Left cardiac atrium (tissue), 4 donors: ENCODE results near the gene MEIS1. TPM values are rescaled to one million over a fixed set of nuclear protein-coding genes. Genes with fewer than 3 reads are reported as not detected.
"Not testable (repeated sequence)": the region's sequence is repeated elsewhere in the genome, so short reads cannot be mapped to it uniquely, and the experiment has no call there.

ENCODE experiments used
- ATAC-seq, 2 donors: fragments of 200-7000 bp; cut with Tn5 transposase; one replicate each; pipeline ENCODE4 v1.9.1; 2020; ENCODE audit warnings: mild to moderate bottlenecking in 2 of 2, moderate library complexity in 2 of 2
- DNase-seq: peaks from one replicate; pipeline ENCODE4 v3.0.0-alpha.2; 2020
- intact Hi-C, 2 donors: fragments of 100-400 bp; cut with DNase I; formaldehyde crosslinking; loops; one replicate each; pipeline versions ENCODE4 v1.14.1 to v1.15.1; 2022 to 2023
- total RNA-seq, 2 donors: library from RNA; stranded (reverse); fragmentation: NEBNext Ultra II Directional; extraction: Animal tissue kit (Norgen Biotek cat#: 25700); gene quantifications; one replicate each; pipeline ENCODE4 v1.2.1, GENCODE V29; 2021
- donor health status: DM: no; HTN: yes; CAD: no.
- donor health status: DM: no; HTN: yes; CAD: no; lungs with severe emphysema.
- donor health status: DM: yes; HTN: yes; CAD: no.
- donor health status: Dilated cardiomyopathy.

Gene MEIS1
- total RNA-seq, 2 donors from 2014 or later, result 32.4 to 36.1 TPM

DNA sequence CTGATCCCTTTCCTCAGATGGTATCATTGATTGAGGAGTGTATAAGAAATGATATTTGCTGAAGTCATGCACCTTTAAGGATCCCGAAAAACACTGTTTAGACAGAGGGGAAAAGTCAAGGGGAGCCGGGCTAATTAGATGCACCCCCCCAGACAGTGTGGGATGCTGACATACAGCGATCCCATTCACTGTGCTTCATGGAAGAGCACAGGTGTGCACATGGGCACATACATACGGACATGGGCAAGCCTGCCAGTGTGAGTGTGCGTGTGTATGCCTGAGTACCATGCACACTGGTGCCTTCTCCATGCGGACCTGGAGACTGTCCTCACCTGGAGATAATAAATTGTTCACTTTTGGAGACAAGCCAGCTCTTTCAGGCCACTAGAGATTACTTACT, 22.6 kb downstream of the MEIS1 start:
- intact Hi-C loops, result no loop called here
- no peak for DNase-seq
- no peak for ATAC-seq

DNA sequence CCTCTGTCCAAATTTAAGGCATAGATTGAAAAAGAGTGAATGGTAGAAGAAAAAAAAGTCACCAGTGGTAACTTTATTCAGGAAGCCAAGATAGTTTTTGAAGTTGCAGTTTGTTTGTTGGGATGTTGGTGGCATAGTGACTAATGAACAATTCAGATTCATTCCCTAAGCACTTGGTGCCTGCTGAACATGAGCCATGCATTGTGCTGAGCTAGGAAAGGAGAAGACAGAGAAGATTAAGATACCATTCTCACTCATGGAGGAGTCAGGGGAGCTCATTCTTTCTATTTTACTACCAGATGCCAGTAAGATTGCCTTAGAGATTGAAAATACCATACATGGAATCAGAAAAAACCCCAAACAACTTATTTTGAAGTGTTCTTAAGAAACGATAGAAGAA, 25.1 kb downstream of the MEIS1 start:
- ATAC-seq (no peak), DNase-seq (no peak)
- intact Hi-C loops, result no loop called here

DNA sequence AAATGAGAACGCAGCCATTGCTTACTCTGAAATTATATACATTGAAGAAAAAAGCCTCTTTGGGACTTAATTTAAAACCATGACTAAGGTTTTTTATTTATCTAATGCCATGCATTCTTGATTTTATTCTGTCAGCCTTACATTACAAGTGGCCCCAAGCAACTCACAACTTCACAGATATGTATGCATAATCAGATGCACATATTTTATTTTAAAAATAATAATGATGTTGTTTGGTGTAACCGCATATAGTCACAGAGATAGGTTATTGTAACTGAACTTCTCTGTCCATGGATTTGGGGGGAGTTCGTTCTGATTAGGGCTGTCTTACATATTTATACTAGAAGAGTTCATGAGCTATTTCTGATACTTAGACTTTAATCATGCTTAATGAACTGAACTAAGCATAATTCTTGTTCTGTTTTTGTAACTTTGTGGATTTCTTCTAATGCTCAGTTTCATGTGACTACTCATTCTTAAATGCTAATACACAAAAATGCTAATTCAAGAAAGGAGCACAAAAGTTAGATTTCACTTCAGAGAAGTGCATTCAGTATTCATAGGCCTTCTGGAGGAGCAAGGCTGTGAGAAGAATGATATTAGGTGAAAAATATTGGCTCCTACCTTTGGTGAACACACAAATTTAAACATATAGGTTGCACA, 26.2 kb downstream of the MEIS1 start:
- intact Hi-C loops, result no loop called here
- DNase-seq, result no peak
- no peak for ATAC-seq

DNA sequence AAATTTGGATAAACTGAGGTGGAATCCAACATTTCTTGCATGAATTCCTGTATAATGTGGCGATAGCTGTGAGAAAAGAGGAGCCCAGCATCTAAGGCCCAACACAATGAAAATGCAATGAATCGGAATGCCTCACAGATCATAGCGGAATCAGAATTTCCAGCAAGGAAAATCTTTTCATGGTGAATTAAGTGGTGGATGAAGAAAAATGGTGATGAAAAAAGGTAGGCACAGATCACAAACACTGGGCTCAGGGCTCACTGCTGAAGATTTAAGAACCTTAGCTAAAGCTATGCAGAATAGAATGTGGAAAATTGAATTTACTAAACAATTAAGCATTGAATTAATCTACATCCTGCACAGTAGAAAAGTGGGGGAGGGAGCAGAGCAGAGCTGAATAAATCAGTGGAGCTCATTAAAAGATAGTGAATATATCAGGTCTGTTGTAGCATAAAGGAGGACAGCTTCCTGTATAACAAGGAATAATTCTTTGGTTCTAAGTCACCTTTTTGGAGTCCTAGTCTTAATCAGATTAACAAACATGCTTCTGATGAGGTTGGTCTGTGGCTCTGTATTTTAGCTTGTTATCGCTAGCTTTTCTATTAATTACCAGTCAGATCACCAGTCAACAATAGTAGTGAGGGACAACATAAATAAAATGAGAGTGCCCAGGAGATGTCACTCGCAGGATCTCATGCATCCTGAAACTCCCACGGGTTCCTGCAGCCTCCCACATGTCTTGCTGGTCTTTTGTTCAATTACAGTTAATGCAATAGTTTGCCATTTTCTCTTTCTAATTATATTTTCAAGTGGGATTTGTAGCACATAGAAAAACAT, 27.0 kb downstream of the MEIS1 start:
- ATAC-seq (no peak), DNase-seq (no peak)
- intact Hi-C loops, result no loop called here

DNA sequence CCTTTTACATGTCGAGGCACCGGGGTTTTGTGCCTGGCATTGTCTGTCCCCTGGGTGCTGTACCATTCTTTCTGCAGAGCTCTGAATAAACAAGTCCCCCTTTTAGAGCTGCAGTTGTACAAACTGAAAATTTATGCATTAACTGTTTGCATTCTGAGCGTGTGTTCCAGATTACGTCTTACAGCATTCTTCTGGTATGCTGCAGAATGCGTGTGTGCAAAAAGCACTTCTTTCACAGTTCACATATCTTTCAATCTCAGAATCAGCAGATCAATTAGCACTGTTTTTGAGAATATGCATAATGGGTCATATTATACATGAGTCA, 27.5 kb downstream of the MEIS1 start:
- ATAC-seq (no peak), DNase-seq (no peak)
- intact Hi-C loops, result no loop called here

DNA sequence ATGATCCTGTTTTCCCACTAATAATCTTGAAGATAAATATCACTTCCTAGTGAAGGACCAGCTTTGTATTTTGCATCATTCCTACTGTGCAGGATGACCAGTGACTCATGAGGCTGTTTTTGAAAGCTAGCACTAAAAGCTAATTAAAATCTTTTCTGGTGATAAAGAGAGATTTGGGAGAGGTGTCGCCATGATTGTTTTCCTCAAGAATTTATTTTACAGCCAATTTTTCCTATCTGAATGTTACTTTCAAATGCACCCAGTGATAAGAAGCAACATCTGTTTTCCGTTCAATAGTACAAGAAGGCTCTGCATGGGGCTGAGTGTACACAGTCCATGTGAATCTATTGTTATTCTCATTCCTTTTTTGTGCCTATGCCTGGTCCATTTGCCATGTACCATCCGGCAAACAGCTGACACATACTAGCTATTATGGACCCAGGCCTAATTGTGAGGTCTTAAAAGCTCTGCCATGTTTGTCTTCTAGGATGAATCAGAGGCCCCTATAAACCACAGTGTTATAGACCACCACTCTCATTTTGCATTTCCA, 28.4 kb downstream of the MEIS1 start:
- ATAC-seq, result peak in 1 of 2 donors; percentile 36
- DNase-seq, result no peak
- intact Hi-C loops, result no loop called here

DNA sequence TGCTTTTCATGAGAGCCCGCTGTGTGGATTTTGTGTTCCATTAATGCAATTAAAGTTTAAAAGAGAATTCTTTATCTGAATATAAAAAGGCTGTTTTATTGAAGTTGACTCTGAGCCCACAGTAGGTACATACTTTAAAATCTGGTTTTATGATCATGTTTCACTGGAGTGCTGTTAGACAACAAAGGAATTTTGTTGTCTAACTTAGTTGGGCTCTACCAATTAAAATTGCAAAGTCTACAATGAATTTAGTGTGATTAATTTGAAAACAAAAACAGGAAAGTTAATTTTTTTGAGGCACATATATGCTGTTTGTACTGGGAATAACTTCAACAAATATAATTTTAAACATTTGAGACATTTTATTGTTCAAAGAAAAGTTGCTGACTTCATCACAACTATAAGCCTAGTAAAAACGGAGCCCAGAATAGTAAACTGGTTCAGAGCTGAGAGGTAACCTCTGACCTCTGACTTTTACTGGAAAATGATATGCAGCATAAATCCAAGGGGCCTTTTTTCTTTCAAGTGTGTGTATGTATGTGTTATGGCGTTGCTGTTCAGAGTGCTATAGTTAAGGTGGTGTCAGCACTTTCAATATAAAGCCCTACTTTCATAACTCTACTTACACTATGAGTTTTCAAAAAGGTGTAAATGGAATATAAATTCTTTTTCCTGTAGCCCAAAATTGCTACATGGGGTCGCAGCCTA, 30.2 kb downstream of the MEIS1 start:
- ATAC-seq (no peak), DNase-seq (no peak)
- intact Hi-C loops, result no loop called here

DNA sequence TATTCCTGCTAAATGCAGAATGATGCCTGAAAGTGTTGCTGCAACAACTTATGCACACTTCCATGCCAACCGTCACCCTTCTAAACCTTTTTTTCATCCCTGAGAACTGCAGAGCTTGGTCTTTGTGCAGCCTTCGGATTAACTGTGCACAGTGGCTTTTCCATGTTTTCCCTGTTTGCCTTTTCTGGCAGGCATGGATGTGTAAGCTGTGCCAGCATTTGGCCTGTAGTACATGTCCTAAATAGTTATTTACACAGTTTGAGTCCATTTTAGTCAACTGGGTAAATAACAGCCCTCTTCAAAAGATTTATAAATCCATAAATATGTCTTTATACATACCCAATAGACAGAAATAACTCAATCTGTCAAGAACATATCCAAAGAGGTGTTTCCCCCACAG, 31.5 kb downstream of the MEIS1 start:
- intact Hi-C loops, result no loop called here
- no peak for ATAC-seq
- no peak for DNase-seq

DNA sequence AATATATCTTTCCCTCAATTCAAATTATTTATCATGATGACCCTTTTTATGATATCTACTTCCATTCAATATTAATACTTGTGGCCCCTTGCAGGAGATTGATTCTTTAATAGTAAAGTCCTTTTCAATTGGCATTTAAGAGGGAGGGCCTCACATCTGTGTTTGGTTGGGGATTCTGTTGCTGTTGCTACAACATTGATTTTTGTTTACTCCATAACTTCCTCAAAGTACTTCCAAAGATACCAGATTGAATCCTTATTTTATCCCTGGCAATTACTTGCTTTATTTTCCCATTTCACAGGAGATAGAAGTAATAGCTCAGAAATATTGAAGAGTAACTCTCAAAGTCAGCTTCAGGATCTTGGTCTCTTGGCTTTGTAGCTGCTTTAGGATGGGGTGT, 32.8 kb downstream of the MEIS1 start:
- ATAC-seq (no peak), DNase-seq (no peak)
- intact Hi-C loops, result no loop called here

DNA sequence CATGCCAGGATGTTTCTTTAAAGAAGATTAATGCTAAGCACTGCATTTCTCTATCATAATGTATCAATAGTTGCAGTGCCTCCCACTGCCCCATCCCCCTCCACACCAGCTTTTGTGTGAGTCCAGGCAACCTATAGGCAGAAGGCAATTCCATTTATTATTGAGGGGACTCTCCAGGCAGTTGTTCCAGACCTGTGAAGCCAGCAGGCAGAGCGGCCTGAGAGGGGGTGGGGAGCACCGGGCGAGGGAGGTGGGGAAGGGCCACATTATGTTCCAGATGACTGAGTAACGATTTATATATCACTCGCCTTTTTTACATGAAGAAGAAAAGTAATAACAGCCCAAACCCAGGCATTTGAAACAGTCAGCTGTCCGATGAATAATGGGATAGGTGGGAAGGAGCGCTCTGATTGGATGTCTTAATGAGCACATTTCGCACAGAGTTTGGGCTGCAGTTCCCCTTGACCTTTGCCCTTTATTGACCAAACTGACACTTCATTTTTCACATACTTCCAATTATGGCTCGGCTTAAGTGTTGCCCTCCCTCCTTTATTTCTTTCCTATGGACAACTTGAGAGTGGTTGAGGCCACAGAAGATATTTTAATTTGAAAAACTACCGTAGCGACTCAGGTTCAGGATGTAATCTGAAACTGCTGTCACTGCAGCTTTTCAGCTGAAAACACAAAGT, 34.4 kb downstream of the MEIS1 start:
- no peak for DNase-seq
- intact Hi-C loops, result no loop called here
- ATAC-seq, result no peak

DNA sequence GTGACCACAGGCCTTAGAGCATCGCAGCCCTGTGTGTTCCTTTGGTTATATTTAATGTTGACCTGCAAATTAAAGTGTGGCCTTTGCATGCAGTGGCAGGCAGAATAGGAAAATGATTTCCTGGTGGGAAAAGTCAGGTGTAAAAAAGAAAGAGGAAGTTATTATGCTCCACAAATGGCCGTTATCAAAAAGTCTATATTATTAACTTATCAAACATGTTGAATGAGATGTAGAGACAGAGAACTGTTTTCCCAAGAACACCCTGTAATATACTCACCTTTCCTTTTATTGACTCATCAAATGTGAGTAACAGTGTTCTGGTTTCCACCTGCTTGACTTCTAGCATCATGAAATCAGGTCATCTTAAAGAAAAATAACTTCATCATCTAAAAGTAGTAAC, 35.3 kb downstream of the MEIS1 start:
- intact Hi-C loops, result no loop called here
- ATAC-seq, result no peak

DNA sequence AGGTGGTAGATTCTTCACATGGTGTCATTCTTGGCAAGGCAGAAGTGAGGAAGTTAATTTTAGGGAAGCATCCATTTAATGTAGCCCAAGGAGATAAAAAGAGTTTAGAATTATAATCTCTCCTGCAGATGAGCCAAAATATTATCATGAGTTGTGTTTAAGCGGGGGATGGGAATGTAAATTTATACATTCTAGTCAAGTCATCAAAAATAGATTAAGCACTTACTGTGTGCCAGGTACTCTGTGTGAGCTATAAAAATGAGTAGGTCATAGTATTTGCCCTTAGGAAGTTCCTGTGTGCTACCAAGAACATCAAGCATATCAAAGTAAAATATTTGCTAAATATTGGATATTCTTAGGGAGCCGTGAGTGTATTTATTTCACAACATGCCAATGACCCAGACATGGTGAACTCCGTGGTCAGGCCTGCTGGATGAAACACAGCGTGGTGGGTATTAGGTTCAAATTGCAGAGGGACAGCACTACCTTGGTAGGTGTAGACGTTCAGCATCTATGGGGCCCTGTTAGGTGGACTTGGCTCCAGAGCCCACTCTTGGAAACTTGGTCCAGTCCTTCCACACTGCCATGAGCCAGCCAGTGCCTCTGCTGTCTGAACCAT, 37.4 kb downstream of the MEIS1 start:
- intact Hi-C loops, result no loop called here
- no peak for DNase-seq
- ATAC-seq, result no peak

More for the DNA sequence above, 35.3 kb downstream of the MEIS1 start:
- no peak for DNase-seq

DNA sequence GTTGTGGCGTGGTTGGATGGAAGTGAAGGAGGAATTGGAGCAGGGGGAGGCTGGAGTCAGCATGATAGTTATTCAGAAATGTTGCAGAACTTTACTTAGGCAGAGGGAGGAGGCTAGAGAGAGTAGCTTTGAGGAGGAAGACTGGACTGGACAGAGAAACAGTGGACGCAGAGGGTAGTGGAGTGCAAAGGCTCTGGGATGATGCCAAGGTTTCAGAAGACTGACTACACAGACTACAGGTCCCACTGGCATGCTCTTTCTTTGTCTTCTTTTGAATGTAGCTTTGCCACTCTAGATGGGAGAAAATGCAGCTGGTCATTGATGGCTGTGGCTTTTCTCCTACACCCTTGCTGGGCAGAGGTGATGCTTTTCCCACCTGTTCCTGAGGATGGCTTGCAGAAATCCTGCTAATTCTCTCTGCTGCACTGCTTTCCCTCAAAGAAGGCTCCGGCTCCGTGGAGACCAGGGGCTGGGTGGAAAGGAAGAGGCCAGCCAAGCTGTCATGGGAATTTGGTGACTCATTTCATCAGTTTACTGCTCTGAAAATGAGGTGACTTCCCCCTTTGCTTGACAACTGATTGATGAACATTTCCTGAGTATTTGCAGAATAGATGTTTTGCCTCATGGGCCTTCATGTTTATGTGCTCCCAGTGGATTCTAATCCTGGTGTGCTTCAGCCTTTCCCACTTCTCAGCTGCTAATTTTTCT, 42.4 kb downstream of the MEIS1 start:
- DNase-seq (no peak), ATAC-seq (peak; percentile 42 to 57)
- intact Hi-C loops, result loop anchor here in 1 of 2 donors (2.0 kb wide), 1 partner anchor 36 kb away; no protein-coding TSS in a partner anchor

DNA sequence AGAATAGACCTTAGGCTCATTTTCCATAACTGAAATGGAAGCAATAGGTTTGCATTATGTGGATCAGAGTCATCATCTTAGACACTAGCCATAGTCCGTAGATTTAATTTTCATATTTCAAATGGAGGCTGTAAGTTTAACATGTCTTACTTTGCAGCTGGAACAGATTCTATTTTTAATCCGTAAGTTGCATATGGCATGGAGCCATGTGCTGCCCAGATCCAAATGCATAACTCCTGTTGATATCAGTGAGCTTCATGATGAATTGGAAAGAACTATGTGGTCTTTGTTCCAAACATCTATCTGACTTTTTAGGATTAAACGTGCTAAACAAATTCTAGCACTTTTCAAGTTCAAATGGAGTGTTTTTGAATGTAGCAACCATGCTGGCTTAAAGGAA, 43.4 kb downstream of the MEIS1 start:
- ATAC-seq, result no peak
- intact Hi-C loops, result no loop called here
- peak; percentile 36 for DNase-seq

DNA sequence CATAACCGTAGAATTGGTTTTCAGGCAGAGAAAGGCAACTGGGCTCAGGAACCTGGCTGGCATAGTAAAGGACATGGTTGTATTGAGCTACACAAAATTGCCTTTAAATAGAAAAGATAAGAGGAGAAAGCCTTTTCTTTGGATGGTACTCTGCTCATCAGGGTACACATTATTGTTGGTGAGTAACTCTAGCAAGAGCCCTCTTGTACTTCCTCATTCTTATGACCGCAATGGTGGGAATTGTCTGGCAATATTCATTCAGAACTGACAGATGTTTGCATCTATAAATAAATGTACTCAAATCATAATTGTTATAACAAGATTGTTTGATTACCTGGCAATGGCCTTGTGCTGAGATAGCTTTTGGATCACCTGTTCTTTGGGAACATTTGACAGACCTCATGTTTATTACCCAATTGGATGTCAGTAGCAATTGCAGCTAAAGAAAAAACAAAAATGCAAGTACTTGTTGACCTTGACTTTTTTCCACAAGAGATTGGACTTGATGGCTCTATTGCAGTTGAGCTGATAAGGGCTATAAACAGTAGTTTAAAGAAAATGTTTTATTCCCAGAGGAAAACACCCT, 43.9 kb downstream of the MEIS1 start:
- peak in 1 of 2 donors; percentile 24 for ATAC-seq
- intact Hi-C loops, result no loop called here

DNA sequence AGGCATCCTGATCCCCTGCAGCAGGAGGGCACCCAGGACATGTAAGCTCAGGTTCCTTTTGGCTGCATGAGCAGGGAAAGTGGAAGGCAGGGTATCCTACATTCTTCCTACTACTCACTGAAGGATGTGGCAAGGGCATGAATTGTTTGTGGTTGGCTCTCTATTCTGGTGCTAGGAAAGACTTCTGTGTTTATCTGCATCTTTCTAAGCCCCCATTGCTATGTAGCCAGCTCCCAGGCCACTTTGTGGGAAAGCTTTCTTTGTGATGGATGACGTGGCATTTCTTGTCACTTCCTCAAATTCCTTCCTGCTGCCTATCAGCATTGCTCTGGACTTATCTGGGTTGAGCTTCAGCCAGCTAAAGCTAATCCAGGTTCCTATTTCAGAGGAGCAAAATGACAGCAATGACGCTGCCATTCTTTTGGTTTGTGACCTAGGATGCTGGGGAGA, 46.2 kb downstream of the MEIS1 start:
- ATAC-seq, result peak; percentile 75 to 87
- DNase-seq, result peak; percentile 29
- intact Hi-C loops, result no loop called here

More for the DNA sequence above, 43.9 kb downstream of the MEIS1 start:
- DNase-seq, result no peak

DNA sequence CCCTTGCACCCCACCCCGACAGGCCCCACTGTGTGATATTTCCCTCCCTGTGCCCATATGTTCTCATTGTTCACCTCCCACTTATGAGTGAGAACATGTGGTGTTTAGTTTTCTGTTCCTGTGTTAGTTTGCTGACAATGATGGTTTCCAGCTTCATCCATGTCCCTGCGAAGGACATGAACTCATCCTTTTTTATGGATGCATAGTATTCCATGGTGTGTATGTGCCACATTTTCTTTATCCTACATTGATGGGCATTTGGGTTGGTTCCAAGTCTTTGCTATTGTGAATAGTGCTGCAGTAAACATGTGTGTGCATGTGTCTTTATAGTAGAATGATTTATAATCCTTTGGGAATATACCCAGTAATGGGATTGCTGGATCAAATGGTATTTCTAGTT, 50.3 kb downstream of the MEIS1 start:
- ATAC-seq, DNase-seq, intact Hi-C loops: not testable (repeated sequence)

DNA sequence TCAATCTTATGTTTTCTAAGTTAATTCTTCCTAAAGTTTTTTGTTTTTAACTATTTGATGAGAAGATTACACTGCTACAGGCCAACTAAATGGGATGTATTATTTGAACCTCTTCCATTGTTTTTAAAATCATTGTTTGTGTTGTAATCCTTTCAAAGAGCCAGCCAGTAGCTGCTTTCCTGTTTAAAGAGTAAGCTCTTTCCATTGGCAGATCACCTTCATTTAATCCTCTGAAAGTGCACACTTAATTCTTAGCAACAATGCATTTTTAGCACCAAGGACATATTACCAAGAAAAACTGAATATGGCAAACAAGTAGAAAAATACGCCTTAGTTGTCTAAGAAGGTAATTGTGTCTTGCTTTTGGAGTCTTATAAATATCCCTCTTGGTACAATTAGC, 54.0 kb downstream of the MEIS1 start:
- DNase-seq, result no peak
- no peak for ATAC-seq
- intact Hi-C loops, result no loop called here
